ENCODE measurements around the gene TRPM3.

TRPM3 gene

GRCh38 chr9:70852711-70853240, 268.6 kb downstream of the TRPM3 start:
- no peak for TF ChIP-seq CTCF (conservative IDR thresholded peaks at IDR 0.05; ENCODE audit: low read depth, low read length)
- H3K9ac ChIP-seq = no peak overlapping the region
- H3K4me2 ChIP-seq = no peak overlapping the region
- H3K4me1 ChIP-seq (ENCODE audit: low read depth, poor library complexity, severe bottlenecking) = no peaks in the 10 kb centered on the region
- no peak overlapping the region for H3K4me3 ChIP-seq (IDR thresholded peaks at IDR 0.05; ENCODE audit: insufficient read depth, low read depth, low read length)
- no peaks in the 10 kb centered on the region for H3K36me3 ChIP-seq (ENCODE audit: insufficient read depth)
- H3K27ac ChIP-seq = no peak overlapping the region
- H2AFZ ChIP-seq (ENCODE audit: low read depth) = no peak overlapping the region
- no peaks in the 10 kb centered on the region for H3K79me2 ChIP-seq (ENCODE audit: insufficient read depth, low read depth)
- no peaks in the 10 kb centered on the region for H4K20me1 ChIP-seq (ENCODE audit: insufficient read depth)
- H3K27me3 ChIP-seq (ENCODE audit: insufficient read depth, low read depth) = no peaks in the 10 kb centered on the region

- Histone ChIP-seq H4K20me1 (ENCODE audit: insufficient read depth) (no peaks in the 10 kb centered on the region), H3K9ac (no peak overlapping the region), H3K4me3 (IDR thresholded peaks at IDR 0.05; ENCODE audit: insufficient read depth, low read depth, low read length) (no peak overlapping the region), H3K4me2 (no peak overlapping the region), H3K27me3 (ENCODE audit: insufficient read depth, low read depth) (no peaks in the 10 kb centered on the region), H3K4me1 (ENCODE audit: low read depth, poor library complexity, severe bottlenecking) (no peaks in the 10 kb centered on the region), H2AFZ (ENCODE audit: low read depth) (no peak overlapping the region), H3K36me3 (ENCODE audit: insufficient read depth) (no peaks in the 10 kb centered on the region), H3K79me2 (ENCODE audit: insufficient read depth, low read depth) (no peaks in the 10 kb centered on the region), H3K27ac (no peak overlapping the region)
- no peak for TF ChIP-seq CTCF (conservative IDR thresholded peaks at IDR 0.05; ENCODE audit: low read depth, low read length)
Measured at GRCh38 chr9:70840266-70840665, 281.2 kb downstream of the TRPM3 start.

GRCh38 chr9:70835323-70835722, 286.1 kb downstream of the TRPM3 start:
- no peak overlapping the region for H3K27ac ChIP-seq
- no peak overlapping the region for H3K9ac ChIP-seq
- H3K79me2 ChIP-seq (ENCODE audit: insufficient read depth, low read depth) = no peaks in the 10 kb centered on the region
- H3K4me3 ChIP-seq (IDR thresholded peaks at IDR 0.05; ENCODE audit: insufficient read depth, low read depth, low read length) = no peak overlapping the region
- no peaks in the 10 kb centered on the region for H3K4me1 ChIP-seq (ENCODE audit: low read depth, poor library complexity, severe bottlenecking)
- H3K4me2 ChIP-seq = no peak overlapping the region
- TF ChIP-seq CTCF (conservative IDR thresholded peaks at IDR 0.05; ENCODE audit: low read depth, low read length) = no peak
- H3K36me3 ChIP-seq (ENCODE audit: insufficient read depth) = no peaks in the 10 kb centered on the region
- H2AFZ ChIP-seq (ENCODE audit: low read depth) = no peak overlapping the region
- no peaks in the 10 kb centered on the region for H3K27me3 ChIP-seq (ENCODE audit: insufficient read depth, low read depth)
- H4K20me1 ChIP-seq (ENCODE audit: insufficient read depth) = no peaks in the 10 kb centered on the region

- Histone ChIP-seq H3K36me3 (ENCODE audit: insufficient read depth) (no peaks in the 10 kb centered on the region), H3K27me3 (ENCODE audit: insufficient read depth, low read depth) (no peaks in the 10 kb centered on the region), H3K9ac (no peak overlapping the region), H3K79me2 (ENCODE audit: insufficient read depth, low read depth) (no peaks in the 10 kb centered on the region), H2AFZ (ENCODE audit: low read depth) (no peak overlapping the region), H3K4me1 (ENCODE audit: low read depth, poor library complexity, severe bottlenecking) (no peaks in the 10 kb centered on the region), H4K20me1 (ENCODE audit: insufficient read depth) (no peaks in the 10 kb centered on the region), H3K4me3 (IDR thresholded peaks at IDR 0.05; ENCODE audit: insufficient read depth, low read depth, low read length) (no peak overlapping the region), H3K4me2 (no peak overlapping the region), H3K27ac (no peak overlapping the region)
- no peak for TF ChIP-seq CTCF (conservative IDR thresholded peaks at IDR 0.05; ENCODE audit: low read depth, low read length)
Measured at GRCh38 chr9:70832492-70832891, 288.9 kb downstream of the TRPM3 start.

Measured in KMS-11 (cell line).